Spinal cord (tissue), 10 donors: ENCODE data around the gene TMEM59. TPM values are rescaled to one million over a fixed set of nuclear protein-coding genes. Genes with fewer than 3 reads are reported as not detected.

Source experiments
- DNase-seq, 6 donors: peaks; one replicate each; pipeline versions ENCODE4 v3.0.0 to v3.0.0-alpha.2; 2013 to 2015; ENCODE audit warnings: low spot score in 6 of 6, low read depth in 4 of 6
- H3K27ac ChIP-seq: one replicate; pipeline ENCODE4 v1.5.1; 2013; ENCODE audit warnings: low read depth, low read length, control low read depth
- H3K27me3 ChIP-seq: one replicate; pipeline ENCODE4 v1.6.1; 2013; ENCODE audit warnings: low read length; ENCODE audit not compliant: control insufficient read depth, insufficient read depth
- H3K36me3 ChIP-seq: one replicate; pipeline ENCODE4 v1.6.1; 2013; ENCODE audit warnings: low read length; ENCODE audit not compliant: control insufficient read depth, insufficient read depth
- H3K4me1 ChIP-seq: one replicate; pipeline ENCODE4 v1.6.1; 2013; ENCODE audit warnings: low read length; ENCODE audit not compliant: control insufficient read depth, insufficient read depth
- H3K4me3 ChIP-seq: one replicate; pipeline ENCODE4 v1.5.1; 2013; ENCODE audit warnings: low read depth, low read length, control low read depth
- H3K9me3 ChIP-seq: one replicate; pipeline ENCODE4 v1.6.1; 2013; ENCODE audit warnings: low read length; ENCODE audit not compliant: control insufficient read depth, insufficient read depth
- WGBS: methylation state at CpG from one replicate; pipeline ENCODE4 v1.1.5; 2013; ENCODE audit warnings: missing lambda C conversion rate; ENCODE audit not compliant: insufficient coverage; 5-methylcytosine and 5-hydroxymethylcytosine counted together
- polyA plus RNA-seq, 2 donors: library from polyadenylated mRNA; unstranded; fragments of 120-200 nt; gene quantifications; one replicate each; pipeline ENCODE4 v1.2.1, GENCODE V29; 2013; ENCODE audit not compliant: insufficient read length in 2 of 2
- total RNA-seq, 2 donors: library from RNA; depleted of rRNA in 1 of 2; stranded (reverse); fragments of 120-200 nt in 1 of 2; fragments of >200 nt in 1 of 2; gene quantifications; one replicate each; pipeline versions ENCODE4 v1.2.3 to v1.2.4, GENCODE V29; 2013 to 2014
- donor health status: healthy.

TMEM59 gene
- total and polyA plus RNA-seq, 4 donors: 242 to 455 (median 272) TPM

DNA sequence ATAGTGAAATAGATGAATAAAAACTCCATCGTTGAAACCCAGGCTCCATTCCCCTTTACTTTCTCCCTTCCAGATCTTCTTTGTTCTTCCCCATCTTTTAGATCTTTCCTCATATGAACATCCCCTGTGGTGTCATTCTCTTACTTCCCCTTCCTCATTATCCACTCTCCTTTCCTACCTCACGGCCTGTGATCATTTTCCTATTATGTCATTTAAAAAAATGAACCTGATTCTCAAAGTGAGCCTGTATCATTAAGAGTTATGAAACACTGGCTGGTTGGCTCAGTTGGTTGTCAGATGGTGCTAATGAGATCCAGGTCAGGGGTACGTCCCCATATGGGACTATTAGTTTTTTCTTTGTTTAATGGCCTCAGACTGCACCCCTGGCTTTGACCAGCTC is 38.7 kb upstream of the TMEM59 start:
- H3K4me1 ChIP-seq: peaks cover 6% of the 10 kb centered on the region
- no peak overlapping the region for H3K27ac ChIP-seq
- DNase-seq: no peak
- no peaks in the 10 kb centered on the region for H3K9me3 ChIP-seq
- H3K4me3 ChIP-seq: no peak overlapping the region
- WGBS: 86% methylated on average over 1 of the region's 3 CpGs
- H3K27me3 ChIP-seq: no peaks in the 10 kb centered on the region
- no peaks in the 10 kb centered on the region for H3K36me3 ChIP-seq

DNA sequence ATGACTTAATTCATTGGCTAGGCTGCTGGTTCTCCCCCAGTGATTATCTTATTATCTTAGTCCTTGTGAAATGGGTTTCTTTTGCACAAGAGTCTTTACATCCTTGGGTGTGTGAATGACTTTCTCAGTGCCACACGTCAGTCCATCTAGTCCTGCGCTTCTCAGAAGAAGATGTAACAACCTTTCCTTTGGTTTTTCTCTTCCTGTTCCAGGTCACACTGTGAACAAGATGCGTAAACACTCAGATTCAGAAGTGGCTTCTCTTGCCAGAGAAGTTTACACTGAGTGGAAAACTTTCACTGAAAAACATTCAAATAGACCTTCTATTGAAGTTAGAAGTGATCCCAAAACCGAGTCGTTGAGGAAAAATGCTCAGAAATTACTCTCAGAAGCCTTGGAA is 35.4 kb upstream of the TMEM59 start:
- Histone ChIP-seq H3K4me3 (no peak overlapping the region), H3K27ac (no peak overlapping the region), H3K9me3 (no peaks in the 10 kb centered on the region), H3K36me3 (no peaks in the 10 kb centered on the region), H3K4me1 (no peaks in the 10 kb centered on the region), H3K27me3 (no peaks in the 10 kb centered on the region)
- 100% methylated on average over 1 of the region's 5 CpGs for WGBS
- DNase-seq: no peak

- H3K4me1 ChIP-seq: no peaks in the 10 kb centered on the region
- no peaks in the 10 kb centered on the region for H3K27me3 ChIP-seq
- H3K4me3 ChIP-seq: no peak overlapping the region
- H3K9me3 ChIP-seq: no peaks in the 10 kb centered on the region
- no peaks in the 10 kb centered on the region for H3K36me3 ChIP-seq
- DNase-seq: no peak
- 80% methylated on average over 1 of the region's 1 CpG for WGBS
- no peak overlapping the region for H3K27ac ChIP-seq
Observed at GRCh38 chr1:54086754-54087153, 33.8 kb upstream of the TMEM59 start.

DNA sequence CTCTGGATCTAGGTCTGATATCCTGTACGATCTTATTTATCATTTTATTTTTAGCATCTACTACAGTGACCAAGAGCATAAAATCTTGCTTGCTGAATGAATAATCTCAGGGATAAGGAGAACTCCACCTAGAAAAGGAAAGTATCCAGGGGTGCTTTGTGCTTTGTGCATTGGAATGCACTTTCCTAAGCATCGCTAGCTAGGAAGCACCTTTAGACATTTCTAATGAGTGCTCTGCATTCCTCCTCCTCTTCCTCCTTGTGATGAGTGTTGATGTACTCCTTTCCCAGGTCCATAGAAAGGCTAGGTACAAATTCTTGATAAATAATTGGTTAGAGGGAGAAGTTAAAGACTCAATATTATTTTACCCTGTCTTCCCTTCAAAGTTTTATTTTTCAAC is 31.8 kb upstream of the TMEM59 start:
- no peaks in the 10 kb centered on the region for H3K27me3 ChIP-seq
- H3K27ac ChIP-seq: no peak overlapping the region
- no CpG with 5 or more reads among the region's 2 CpGs for WGBS
- no peaks in the 10 kb centered on the region for H3K36me3 ChIP-seq
- DNase-seq: no peak
- no peaks in the 10 kb centered on the region for H3K9me3 ChIP-seq
- no peaks in the 10 kb centered on the region for H3K4me1 ChIP-seq
- no peak overlapping the region for H3K4me3 ChIP-seq

DNA sequence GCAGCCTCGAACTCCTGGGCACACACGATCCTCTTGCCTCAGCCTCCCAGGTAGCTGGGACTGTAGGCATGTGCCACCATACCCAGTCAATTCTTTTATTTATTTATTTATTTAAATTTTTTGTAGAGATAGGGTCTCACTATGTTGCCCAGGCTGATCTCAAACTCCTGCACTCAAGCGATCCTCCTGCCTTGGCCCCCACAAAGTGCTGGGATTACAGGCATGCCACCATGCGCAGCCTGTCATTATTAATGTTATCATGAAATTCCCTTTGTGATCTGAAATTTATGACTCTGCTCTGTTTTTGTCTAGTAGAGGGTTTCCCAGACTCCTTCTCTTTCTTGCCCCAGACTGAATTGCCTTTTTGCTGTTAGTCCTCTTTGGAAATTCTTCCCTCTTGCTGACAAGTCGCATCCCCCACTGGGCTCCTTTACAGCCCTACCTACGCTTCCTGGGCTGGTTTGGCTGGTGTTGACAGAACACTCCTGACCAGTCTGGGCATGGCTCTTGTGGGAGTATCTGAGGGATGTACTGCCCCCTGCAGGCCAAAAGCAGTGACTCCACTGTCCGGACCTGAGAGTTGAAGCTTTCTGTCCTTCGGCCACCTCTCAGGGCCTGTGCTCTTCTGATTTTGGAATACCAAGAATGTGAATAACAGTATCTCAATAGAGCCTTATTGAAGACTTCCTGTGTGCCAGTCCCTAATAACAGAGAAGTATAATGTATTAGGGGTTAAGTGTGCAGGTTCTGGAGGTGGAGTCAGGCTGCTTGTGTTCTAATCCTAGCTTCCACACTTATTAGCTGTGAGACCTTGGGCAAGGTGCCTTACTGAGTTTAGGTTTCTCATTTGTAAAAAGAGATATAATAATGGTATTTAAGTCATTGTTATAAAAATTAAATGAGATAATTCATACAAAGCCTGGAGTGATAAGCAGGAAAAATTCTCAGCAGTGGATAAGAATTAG is 28.6 kb upstream of the TMEM59 start:
- H3K9me3 ChIP-seq: no peaks in the 10 kb centered on the region
- no peaks in the 10 kb centered on the region for H3K27me3 ChIP-seq
- H3K36me3 ChIP-seq: no peaks in the 10 kb centered on the region
- H3K4me3 ChIP-seq: no peak overlapping the region
- H3K4me1 ChIP-seq: no peaks in the 10 kb centered on the region
- WGBS: 63% methylated on average over 6 of the region's 8 CpGs
- peak in 2 of 6 donors; percentile 21 to 32 for DNase-seq
- H3K27ac ChIP-seq: no peak overlapping the region

DNA sequence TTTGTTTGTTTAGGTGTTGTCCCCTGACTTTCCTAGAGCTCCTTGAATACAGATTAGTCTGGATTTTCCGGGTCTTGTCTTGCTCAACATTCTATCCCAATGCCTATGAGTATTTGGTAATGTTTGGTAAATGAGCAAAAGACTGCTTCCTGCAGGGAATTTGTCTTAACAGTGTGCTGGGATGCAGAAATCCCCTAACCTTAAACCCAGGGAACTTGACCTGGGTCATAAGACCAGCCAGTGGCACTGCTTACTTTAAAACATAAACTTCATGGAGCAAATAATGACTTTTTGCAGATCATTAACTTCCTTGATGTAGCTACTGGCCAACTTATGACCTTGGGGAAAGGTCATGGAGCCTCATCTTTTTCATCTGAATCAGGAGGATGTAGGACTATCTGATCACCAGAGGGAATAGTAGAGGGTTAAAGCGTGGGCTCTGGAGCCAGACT is 27.6 kb upstream of the TMEM59 start:
- H3K36me3 ChIP-seq: no peaks in the 10 kb centered on the region
- no peak overlapping the region for H3K27ac ChIP-seq
- no peaks in the 10 kb centered on the region for H3K9me3 ChIP-seq
- no peak overlapping the region for H3K4me3 ChIP-seq
- peak in 1 of 6 donors; percentile 4 for DNase-seq
- no peaks in the 10 kb centered on the region for H3K27me3 ChIP-seq
- no CpG with 5 or more reads among the region's 2 CpGs for WGBS
- no peaks in the 10 kb centered on the region for H3K4me1 ChIP-seq

- Histone ChIP-seq H3K4me1 (no peaks in the 10 kb centered on the region), H3K36me3 (peaks cover 2% of the 10 kb centered on the region), H3K27me3 (no peaks in the 10 kb centered on the region), H3K27ac (no peak overlapping the region), H3K4me3 (no peak overlapping the region), H3K9me3 (no peaks in the 10 kb centered on the region)
- no peak for DNase-seq
Observed at GRCh38 chr1:54077359-54077758, 24.4 kb upstream of the TMEM59 start.

GRCh38 chr1:54070171-54070837 is 17.3 kb upstream of the TMEM59 start:
- WGBS: no CpG with 5 or more reads among the region's 2 CpGs

GRCh38 chr1:54069791-54070170 is 16.8 kb upstream of the TMEM59 start:
- Histone ChIP-seq H3K27me3 (no peaks in the 10 kb centered on the region), H3K36me3 (peaks cover 5% of the 10 kb centered on the region), H3K27ac (no peak overlapping the region), H3K4me3 (no peak overlapping the region), H3K9me3 (no peaks in the 10 kb centered on the region), H3K4me1 (no peaks in the 10 kb centered on the region)
- WGBS: 80% methylated on average over 1 of the region's 1 CpG
- no peak for DNase-seq

More at GRCh38 chr1:54070171-54070837, 17.3 kb upstream of the TMEM59 start:
- peak in 3 of 6 donors; percentile 53 to 91 (median 88) for DNase-seq
- H3K4me3 ChIP-seq: no peak overlapping the region
- no peaks in the 10 kb centered on the region for H3K27me3 ChIP-seq
- no peaks in the 10 kb centered on the region for H3K4me1 ChIP-seq
- peaks cover 5% of the 10 kb centered on the region for H3K36me3 ChIP-seq
- H3K9me3 ChIP-seq: no peaks in the 10 kb centered on the region
- H3K27ac ChIP-seq: no peak overlapping the region
